Caco-2 (cell line): ENCODE results near the gene TGFBR2. TPM values are rescaled to one million over a fixed set of nuclear protein-coding genes. Genes with fewer than 3 reads are reported as not detected.

Experiments used
- BruUV-seq: library from RNA; stranded (reverse); fragments of 400-500 nt; replicated peaks from 2 replicates; lab custom pipeline; 2021; lab: Mats Ljungman, UMichigan
- CTCF ChIA-PET: fragments of 300-600 bp; sonication (Branson Sonifier 250); formaldehyde crosslinking; loops from one replicate; lab custom pipeline; 2022; ENCODE audit warnings: antibody characterized with exemption; lab: Charles Lee
- POLR2A ChIA-PET: fragments of 300-600 bp; sonication (Branson Sonifier 250); formaldehyde crosslinking; loops from one replicate; lab custom pipeline; 2022; ENCODE audit warnings: antibody characterized with exemption; lab: Charles Lee
- DNase-seq, 2 experiments: peaks; one replicate each; pipeline versions ENCODE4 v3.0.0 to v3.0.0-alpha.2; 2020 to 2022
- H3K27me3 ChIP-seq: replicated peaks from 2 replicates; pipeline ENCODE4 v1.6.0; 2011; ENCODE audit warnings: low read length; ENCODE audit not compliant: control insufficient read depth, insufficient read depth
- H3K36me3 ChIP-seq: 2 replicates; pipeline ENCODE4 v1.5.1; 2011; ENCODE audit warnings: low read length; ENCODE audit not compliant: control insufficient read depth, insufficient read depth
- H3K4me1 ChIP-seq: fragments of 250-450 bp; sonication (Bioruptor Pico); 2 replicates; pipeline ENCODE4 v1.5.1; 2020; ENCODE audit warnings: mild to moderate bottlenecking
- H3K4me3 ChIP-seq: 2 replicates; pipeline ENCODE4 v1.5.1; 2011; ENCODE audit warnings: low read depth, mild to moderate bottlenecking, control low read depth, low read length
- H3K9me3 ChIP-seq: fragments of 250-450 bp; sonication (Bioruptor Pico); 2 replicates; pipeline ENCODE4 v1.5.1; 2020; ENCODE audit warnings: mild to moderate bottlenecking, moderate library complexity
- H3K27ac Mint-ChIP-seq: one replicate; pipeline ENCODE4 v1.8.0; 2022; ENCODE audit warnings: mixed read lengths; ENCODE audit not compliant: unreplicated experiment
- H3K27me3 Mint-ChIP-seq: one replicate; pipeline ENCODE4 v1.8.0; 2022; ENCODE audit warnings: mixed read lengths; ENCODE audit not compliant: insufficient read depth, unreplicated experiment
- H3K36me3 Mint-ChIP-seq: one replicate; pipeline ENCODE4 v1.8.0; 2022; ENCODE audit warnings: mild to moderate bottlenecking, mixed read lengths; ENCODE audit not compliant: insufficient read depth, unreplicated experiment
- H3K4me1 Mint-ChIP-seq: one replicate; pipeline ENCODE4 v1.8.0; 2022; ENCODE audit warnings: low read depth, mixed read lengths; ENCODE audit not compliant: unreplicated experiment
- H3K4me3 Mint-ChIP-seq: one replicate; pipeline ENCODE4 v1.8.0; 2022; ENCODE audit warnings: mild to moderate bottlenecking, moderate library complexity, mixed read lengths; ENCODE audit not compliant: unreplicated experiment
- H3K9me3 Mint-ChIP-seq: one replicate; pipeline ENCODE4 v1.8.0; 2022; ENCODE audit warnings: mixed read lengths; ENCODE audit not compliant: unreplicated experiment
- intact Hi-C: fragments of 100-400 bp; cut with micrococcal nuclease; formaldehyde crosslinking; loops from one replicate; pipeline ENCODE4 v1.10.0; 2022; ENCODE audit not compliant: unreplicated experiment
- total RNA-seq: library from RNA; stranded (reverse); gene quantifications from 2 replicates; pipeline ENCODE4 v1.2.3, GENCODE V29; 2022
- TF ChIP-seq, protein P1 (sequence below), 2 experiments: fragments of 200-600 bp in 1 of 2; IDR thresholded peaks; 1 replicate in 1 of 2; 2 replicates in 1 of 2; pipeline versions ENCODE4 v1.5.1 to v1.8.0; 2011 to 2022; ENCODE audit warnings: antibody characterized with exemption in 1 of 2, control low read depth in 1 of 2, inconsistent platforms in 1 of 2, low read depth in 1 of 2, low read length in 1 of 2, mild to moderate bottlenecking in 1 of 2, moderate library complexity in 1 of 2; ENCODE audit not compliant: insufficient read depth in 1 of 2, severe bottlenecking in 1 of 2, unreplicated experiment in 1 of 2

The TGFBR2 gene
- total RNA-seq, 1 experiment from 2014 or later, result 40.5 TPM

DNA sequence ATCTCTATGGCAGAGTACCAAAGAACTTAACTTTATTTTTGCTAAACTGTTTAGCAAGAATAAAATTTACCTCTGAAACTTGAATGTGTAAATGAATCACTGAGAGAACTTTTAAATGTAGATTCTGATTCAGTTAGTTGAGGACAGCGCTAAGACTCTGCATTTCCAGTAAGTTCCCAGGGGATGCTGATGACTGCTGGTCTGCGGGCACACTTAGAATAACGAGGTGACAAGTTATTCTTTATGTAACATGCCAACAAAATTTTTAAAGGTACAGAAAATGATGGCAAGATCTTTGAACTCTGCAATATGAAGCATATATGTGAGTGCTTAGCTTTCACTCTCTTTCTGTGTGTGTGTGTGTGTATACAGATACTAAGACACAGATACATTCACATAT is 56.4 kb downstream of the TGFBR2 start:
- TF ChIP-seq, protein P1, sequence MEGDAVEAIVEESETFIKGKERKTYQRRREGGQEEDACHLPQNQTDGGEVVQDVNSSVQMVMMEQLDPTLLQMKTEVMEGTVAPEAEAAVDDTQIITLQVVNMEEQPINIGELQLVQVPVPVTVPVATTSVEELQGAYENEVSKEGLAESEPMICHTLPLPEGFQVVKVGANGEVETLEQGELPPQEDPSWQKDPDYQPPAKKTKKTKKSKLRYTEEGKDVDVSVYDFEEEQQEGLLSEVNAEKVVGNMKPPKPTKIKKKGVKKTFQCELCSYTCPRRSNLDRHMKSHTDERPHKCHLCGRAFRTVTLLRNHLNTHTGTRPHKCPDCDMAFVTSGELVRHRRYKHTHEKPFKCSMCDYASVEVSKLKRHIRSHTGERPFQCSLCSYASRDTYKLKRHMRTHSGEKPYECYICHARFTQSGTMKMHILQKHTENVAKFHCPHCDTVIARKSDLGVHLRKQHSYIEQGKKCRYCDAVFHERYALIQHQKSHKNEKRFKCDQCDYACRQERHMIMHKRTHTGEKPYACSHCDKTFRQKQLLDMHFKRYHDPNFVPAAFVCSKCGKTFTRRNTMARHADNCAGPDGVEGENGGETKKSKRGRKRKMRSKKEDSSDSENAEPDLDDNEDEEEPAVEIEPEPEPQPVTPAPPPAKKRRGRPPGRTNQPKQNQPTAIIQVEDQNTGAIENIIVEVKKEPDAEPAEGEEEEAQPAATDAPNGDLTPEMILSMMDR (IDR thresholded peaks at IDR 0.05; ENCODE audit: insufficient read depth in 1 of 2, low read depth in 1 of 2, low read length in 1 of 2, severe bottlenecking in 1 of 2, unreplicated experiment in 1 of 2), result no peak
- Mint-ChIP-seq H3K9me3 (no peaks in the 10 kb centered on the region), H3K4me3 (no peak overlapping the region), H3K27me3 (no peaks in the 10 kb centered on the region), H3K36me3 (peaks cover 94% of the 10 kb centered on the region), H3K4me1 (peaks cover 58% of the 10 kb centered on the region), H3K27ac (no peak overlapping the region)
- CTCF ChIA-PET, result interaction anchor here (0.5 kb wide), 1 partner anchor 75 kb away, joined by 3 read pairs; no protein-coding TSS in a partner anchor
- Histone ChIP-seq H3K4me1 (peaks cover 51% of the 10 kb centered on the region), H3K4me3 (no peak overlapping the region), H3K36me3 (peaks cover 2% of the 10 kb centered on the region; the same call in 1 of the 2 replicates), H3K9me3 (no peaks in the 10 kb centered on the region), H3K27me3 (no peaks in the 10 kb centered on the region)
- POLR2A ChIA-PET, result no interaction called here
- BruUV-seq, result no TSS peak
- intact Hi-C loops, result no loop called here
- DNase-seq, result no peak

DNA sequence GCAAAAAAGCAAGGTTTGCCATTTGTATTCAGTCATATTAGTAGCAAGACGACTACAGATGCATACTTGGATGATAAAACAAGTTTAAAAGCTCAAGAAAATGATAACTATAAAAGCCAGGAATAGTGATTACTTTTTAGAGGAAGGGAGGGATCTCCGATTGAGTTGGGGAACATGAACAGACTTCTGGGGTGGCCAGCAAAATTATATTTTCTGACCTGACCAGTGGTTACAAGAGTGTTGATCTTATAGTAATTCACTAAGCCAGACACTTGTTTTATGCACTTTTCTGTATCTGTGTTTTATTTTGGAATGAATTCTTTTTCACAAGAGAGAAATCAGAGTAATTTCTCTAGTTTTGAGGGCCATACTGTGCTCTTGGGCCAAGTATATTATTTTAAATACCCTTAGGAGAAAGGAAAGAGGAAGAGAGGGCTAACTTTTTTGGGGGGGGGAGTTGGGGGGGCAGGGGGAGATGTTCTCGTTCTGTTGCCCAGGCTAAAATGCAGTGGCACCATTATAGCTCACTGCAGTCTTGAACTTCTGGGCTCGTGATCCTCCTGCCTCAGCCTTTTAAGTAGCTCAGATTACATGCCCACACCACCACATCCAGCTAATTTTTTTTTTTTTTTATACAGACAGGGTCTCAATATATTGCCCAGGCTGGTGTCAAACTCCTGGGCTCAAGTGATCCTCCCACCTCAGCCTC is 57.3 kb downstream of the TGFBR2 start:
- no TSS peak for BruUV-seq
- Histone ChIP-seq H3K27me3 (no peaks in the 10 kb centered on the region), H3K4me3 (no peak overlapping the region), H3K9me3 (no peaks in the 10 kb centered on the region), H3K36me3 (no peaks in the 10 kb centered on the region; the same call in 1 of the 2 replicates), H3K4me1 (peaks cover 51% of the 10 kb centered on the region)
- ChIA-PET POLR2A (no interaction called here), CTCF (no interaction called here)
- TF ChIP-seq, protein P1 (IDR thresholded peaks at IDR 0.05; ENCODE audit: insufficient read depth in 1 of 2, low read depth in 1 of 2, low read length in 1 of 2, severe bottlenecking in 1 of 2, unreplicated experiment in 1 of 2), result no peak
- no peaks in the 10 kb centered on the region for H3K9me3 Mint-ChIP-seq
- peaks cover 94% of the 10 kb centered on the region for H3K36me3 Mint-ChIP-seq
- H3K4me3 Mint-ChIP-seq, result no peak overlapping the region
- no peak for DNase-seq
- H3K4me1 Mint-ChIP-seq, result peaks cover 58% of the 10 kb centered on the region
- H3K27me3 Mint-ChIP-seq, result no peaks in the 10 kb centered on the region
- intact Hi-C loops, result no loop called here
- H3K27ac Mint-ChIP-seq, result no peak overlapping the region

DNA sequence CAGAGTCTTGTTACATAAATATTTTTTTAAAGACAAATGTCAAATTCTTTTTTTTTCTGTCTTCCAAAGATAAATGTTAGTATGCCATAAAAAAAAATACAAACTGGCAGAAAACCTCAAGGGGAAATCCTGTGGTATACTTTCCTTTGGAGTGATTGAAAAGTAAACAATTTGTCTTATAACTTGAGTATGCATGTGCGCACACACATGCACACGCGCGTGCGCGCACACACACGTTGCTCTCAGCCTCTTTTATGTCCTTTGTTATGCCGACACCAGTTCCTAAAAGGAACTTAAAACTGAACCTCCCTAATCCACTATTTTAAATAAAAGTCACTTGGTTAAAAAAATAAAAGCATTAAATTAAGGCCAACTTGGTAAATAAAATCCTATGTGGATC is 58.1 kb downstream of the TGFBR2 start:
- Mint-ChIP-seq H3K27ac (no peak overlapping the region), H3K9me3 (no peaks in the 10 kb centered on the region), H3K4me1 (peaks cover 58% of the 10 kb centered on the region), H3K27me3 (no peaks in the 10 kb centered on the region), H3K4me3 (no peak overlapping the region), H3K36me3 (peaks cover 94% of the 10 kb centered on the region)
- Histone ChIP-seq H3K4me1 (peaks cover 43% of the 10 kb centered on the region), H3K36me3 (no peaks in the 10 kb centered on the region; the same call in 1 of the 2 replicates), H3K27me3 (no peaks in the 10 kb centered on the region), H3K9me3 (no peaks in the 10 kb centered on the region), H3K4me3 (no peak overlapping the region)
- ChIA-PET POLR2A (no interaction called here), CTCF (no interaction called here)
- TF ChIP-seq, protein P1 (IDR thresholded peaks at IDR 0.05; ENCODE audit: insufficient read depth in 1 of 2, low read depth in 1 of 2, low read length in 1 of 2, severe bottlenecking in 1 of 2, unreplicated experiment in 1 of 2), result no peak
- BruUV-seq, result no TSS peak
- intact Hi-C loops, result no loop called here
- DNase-seq, result no peak
